RWPE2 (cell line): ENCODE measurements around the gene IDH2.

Experiments
- ATAC-seq: fragments of 200-7000 bp; cut with Tn5 transposase; 3 replicates; pipeline ENCODE4 v1.9.1; 2021; ENCODE audit warnings: low read depth
- DNase-seq: peaks from one replicate; pipeline ENCODE4 v3.0.0-alpha.2; 2020; ENCODE audit warnings: low spot score
- H3K27ac ChIP-seq: fragments of 450-650 bp; 2 replicates; pipeline ENCODE4 v1.5.1; 2017; ENCODE audit warnings: mild to moderate bottlenecking; ENCODE audit not compliant: poor library complexity, severe bottlenecking
- H3K27me3 ChIP-seq: fragments of 250-450 bp; sonication (Bioruptor Pico); 2 replicates; pipeline ENCODE4 v1.5.1; 2021; ENCODE audit warnings: mild to moderate bottlenecking, moderate library complexity; ENCODE audit not compliant: insufficient read depth, poor library complexity, severe bottlenecking
- H3K36me3 ChIP-seq: fragments of 250-450 bp; sonication (Bioruptor Pico); 2 replicates; pipeline ENCODE4 v1.5.1; 2020; ENCODE audit warnings: low read depth, mild to moderate bottlenecking, moderate library complexity
- H3K4me1 ChIP-seq: fragments of 250-450 bp; sonication (Bioruptor Pico); 2 replicates; pipeline ENCODE4 v1.5.1; 2021; ENCODE audit warnings: mild to moderate bottlenecking, moderate library complexity; ENCODE audit not compliant: insufficient read depth, poor library complexity, severe bottlenecking
- H3K4me3 ChIP-seq: fragments of 250-450 bp; sonication (Bioruptor Pico); 2 replicates; pipeline ENCODE4 v1.5.1; 2021; ENCODE audit warnings: mild to moderate bottlenecking, moderate library complexity; ENCODE audit not compliant: severe bottlenecking
- H3K9me3 ChIP-seq: fragments of 250-450 bp; sonication (Bioruptor Pico); 2 replicates; pipeline ENCODE4 v1.5.1; 2021; ENCODE audit warnings: mild to moderate bottlenecking, moderate library complexity; ENCODE audit not compliant: severe bottlenecking
- TF ChIP-seq, protein P1 (sequence below): fragments of 450-650 bp; IDR thresholded peaks from one replicate; pipeline ENCODE4 v1.5.1; 2017; ENCODE audit warnings: mild to moderate bottlenecking, moderate library complexity; ENCODE audit not compliant: poor library complexity, severe bottlenecking

IDH2 gene

DNA sequence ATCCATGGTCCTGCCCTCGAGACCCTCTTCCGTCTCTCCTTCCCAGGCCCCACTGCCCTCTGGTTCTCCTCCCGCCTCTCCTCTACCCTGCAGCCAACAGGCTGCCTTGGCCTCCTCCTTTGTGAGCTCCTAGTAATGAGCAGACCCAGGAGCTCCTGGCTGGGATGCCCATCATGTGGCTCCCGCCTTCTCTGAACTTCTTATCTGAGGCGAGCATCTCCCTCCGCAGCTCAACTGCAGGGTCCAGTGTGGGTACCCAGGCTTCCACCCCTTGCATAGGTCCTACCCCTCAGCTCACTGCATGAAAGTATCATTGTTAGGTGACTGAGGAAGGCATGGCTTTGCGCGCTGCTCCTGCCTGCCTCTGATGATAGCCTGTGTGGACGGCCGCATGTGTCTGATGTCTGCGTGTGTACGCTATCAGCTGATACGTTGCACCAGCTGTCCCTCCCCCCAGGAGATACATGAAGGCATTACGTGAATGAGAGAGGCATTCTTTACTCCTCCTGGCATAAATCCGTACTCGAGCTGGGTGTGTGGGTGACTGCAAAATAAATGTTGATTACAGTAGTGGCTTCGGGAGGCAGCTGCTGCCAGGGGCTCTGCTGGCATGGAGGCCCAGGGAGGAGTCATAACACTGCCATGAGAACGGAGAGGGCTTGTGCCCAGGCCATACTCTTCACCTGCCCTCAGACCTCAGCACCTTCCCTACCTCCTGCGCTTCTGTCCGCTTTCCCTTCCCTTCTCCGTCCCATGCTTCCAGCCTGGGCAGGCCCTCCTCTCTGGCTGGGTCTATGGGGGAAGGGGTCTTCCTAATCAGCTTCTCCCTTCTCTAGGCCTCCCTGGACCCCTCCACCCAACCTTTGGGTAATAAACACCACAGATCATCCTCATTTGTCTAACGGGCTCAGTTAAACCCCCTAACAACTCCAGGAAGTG is 52.3 kb downstream of the IDH2 start:
- no peaks in the 10 kb centered on the region for H3K27me3 ChIP-seq
- H3K27ac ChIP-seq = no peak overlapping the region
- H3K9me3 ChIP-seq = no peaks in the 10 kb centered on the region
- H3K36me3 ChIP-seq = no peaks in the 10 kb centered on the region
- no peak overlapping the region for H3K4me3 ChIP-seq
- TF ChIP-seq, protein P1, sequence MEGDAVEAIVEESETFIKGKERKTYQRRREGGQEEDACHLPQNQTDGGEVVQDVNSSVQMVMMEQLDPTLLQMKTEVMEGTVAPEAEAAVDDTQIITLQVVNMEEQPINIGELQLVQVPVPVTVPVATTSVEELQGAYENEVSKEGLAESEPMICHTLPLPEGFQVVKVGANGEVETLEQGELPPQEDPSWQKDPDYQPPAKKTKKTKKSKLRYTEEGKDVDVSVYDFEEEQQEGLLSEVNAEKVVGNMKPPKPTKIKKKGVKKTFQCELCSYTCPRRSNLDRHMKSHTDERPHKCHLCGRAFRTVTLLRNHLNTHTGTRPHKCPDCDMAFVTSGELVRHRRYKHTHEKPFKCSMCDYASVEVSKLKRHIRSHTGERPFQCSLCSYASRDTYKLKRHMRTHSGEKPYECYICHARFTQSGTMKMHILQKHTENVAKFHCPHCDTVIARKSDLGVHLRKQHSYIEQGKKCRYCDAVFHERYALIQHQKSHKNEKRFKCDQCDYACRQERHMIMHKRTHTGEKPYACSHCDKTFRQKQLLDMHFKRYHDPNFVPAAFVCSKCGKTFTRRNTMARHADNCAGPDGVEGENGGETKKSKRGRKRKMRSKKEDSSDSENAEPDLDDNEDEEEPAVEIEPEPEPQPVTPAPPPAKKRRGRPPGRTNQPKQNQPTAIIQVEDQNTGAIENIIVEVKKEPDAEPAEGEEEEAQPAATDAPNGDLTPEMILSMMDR = no peak
- ATAC-seq (no peak), DNase-seq (no peak)
- peaks cover 11% of the 10 kb centered on the region for H3K4me1 ChIP-seq

DNA sequence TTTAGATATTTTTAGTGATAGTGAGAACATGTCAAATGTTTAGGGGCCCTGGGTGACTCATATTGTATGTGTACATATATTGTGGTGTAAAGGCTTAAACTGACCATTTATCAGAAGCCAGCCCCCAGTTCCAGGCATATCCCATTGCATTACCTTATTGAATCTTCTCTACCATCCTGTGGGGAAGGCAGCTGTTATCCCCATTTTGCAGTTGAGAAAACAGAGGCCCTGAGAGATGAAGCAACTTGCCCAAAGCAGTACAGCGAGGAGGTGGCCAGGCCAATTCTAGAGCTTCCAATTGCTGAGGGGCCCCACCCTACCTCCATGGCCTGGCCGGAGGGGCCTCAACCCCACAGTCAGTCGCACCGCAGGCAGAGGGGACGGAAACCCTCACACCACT is 53.2 kb downstream of the IDH2 start:
- H3K27me3 ChIP-seq = no peaks in the 10 kb centered on the region
- H3K4me3 ChIP-seq = no peak overlapping the region
- no peak overlapping the region for H3K27ac ChIP-seq
- no peaks in the 10 kb centered on the region for H3K36me3 ChIP-seq
- peaks cover 11% of the 10 kb centered on the region for H3K4me1 ChIP-seq
- H3K9me3 ChIP-seq = no peaks in the 10 kb centered on the region
- no peak for ATAC-seq
- DNase-seq = no peak
- TF ChIP-seq, protein P1 = no peak

DNA sequence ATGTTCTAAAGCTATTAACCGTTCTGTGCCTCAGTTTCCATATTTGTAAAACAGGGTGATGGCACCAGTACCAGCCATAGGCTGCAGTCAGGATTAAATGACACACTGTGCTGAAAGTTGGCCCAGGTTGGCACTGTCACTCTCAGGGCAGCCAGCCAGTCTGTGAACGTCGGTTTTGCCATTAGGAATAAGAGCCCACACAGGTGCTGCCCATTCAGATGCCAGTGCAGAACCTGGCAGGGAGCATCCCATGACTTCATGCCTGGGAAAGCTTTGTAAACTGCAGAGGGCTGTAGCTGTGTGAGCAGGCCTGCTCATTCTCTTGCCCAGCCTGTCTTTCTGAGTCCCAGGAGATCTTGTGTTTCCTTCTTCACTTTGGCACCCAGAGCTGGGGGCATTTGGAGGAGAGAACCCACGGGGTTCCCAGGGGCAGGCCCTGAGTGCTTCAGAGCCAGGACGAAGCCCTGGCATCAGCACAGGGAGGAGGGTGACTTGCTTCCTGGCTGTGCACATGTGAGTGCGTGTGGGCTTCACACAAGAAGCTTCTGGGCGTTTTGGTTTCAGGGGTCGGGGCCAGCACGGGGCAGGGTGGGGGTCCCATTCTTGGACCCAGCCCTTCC is 54.2 kb downstream of the IDH2 start:
- DNase-seq (no peak), ATAC-seq (no peak)
- Histone ChIP-seq H3K4me3 (no peak overlapping the region), H3K4me1 (peaks cover 11% of the 10 kb centered on the region), H3K36me3 (no peaks in the 10 kb centered on the region), H3K9me3 (no peaks in the 10 kb centered on the region), H3K27me3 (no peaks in the 10 kb centered on the region), H3K27ac (no peak overlapping the region)
- TF ChIP-seq, protein P1 = no peak

DNA sequence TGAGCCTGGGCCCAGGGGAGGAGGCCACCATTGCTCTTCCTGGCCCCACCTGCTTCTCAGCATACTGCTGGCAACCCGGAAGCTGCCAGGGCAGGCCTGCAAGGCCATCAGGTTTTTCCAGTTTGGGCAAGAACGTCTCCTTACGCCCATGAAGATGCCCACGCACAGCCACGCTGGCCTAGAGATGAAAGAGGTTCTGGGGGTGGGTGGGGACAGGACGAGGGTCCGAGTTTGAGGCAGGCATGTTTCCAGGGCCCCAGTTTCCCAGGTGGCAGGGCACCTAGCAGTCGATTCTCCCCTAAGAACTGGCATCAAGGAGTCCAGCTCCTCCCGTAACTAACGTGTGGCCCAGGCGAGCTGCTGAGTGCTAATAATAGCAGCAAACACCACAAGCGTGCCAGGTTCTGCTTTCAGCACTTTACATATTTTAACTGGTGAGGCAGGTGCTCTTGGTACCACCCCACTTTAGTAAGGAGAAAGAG is 55.3 kb downstream of the IDH2 start:
- no peak for DNase-seq
- Histone ChIP-seq H3K27ac (peak overlapping the region; percentile 21), H3K4me1 (peaks cover 11% of the 10 kb centered on the region), H3K4me3 (no peak overlapping the region), H3K36me3 (no peaks in the 10 kb centered on the region), H3K9me3 (no peaks in the 10 kb centered on the region), H3K27me3 (no peaks in the 10 kb centered on the region)
- peak; percentile 59 for ATAC-seq
- TF ChIP-seq, protein P1 = no peak
